ENCODE data around the gene SMAP2. TPM values are rescaled to one million over a fixed set of nuclear protein-coding genes. Genes with fewer than 3 reads are reported as not detected.

Gene SMAP2
- total RNA-seq, 1 experiment from 2014 or later, result 8.2 TPM

DNA sequence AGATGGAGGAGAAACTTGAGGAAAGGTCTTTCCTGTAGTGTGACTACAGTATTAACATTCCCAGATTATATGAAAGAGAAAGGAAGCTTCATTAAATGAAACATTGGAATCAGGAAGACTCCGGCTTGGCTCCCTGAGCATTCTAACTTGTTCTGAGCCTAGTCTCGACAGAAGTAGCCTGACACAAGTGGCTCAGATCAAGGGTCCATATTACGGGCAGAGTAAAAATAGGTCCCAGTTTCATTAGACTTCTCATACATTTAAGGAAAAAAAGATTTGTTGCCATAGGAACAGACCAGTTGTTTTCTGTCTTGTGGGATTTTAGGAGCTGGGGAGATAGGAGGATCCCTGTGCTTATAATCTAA lies 12.8 kb downstream of the SMAP2 start:
- no peak overlapping the region for H3T11ph ChIP-seq (ENCODE audit: low read length)
- H3K27me3 ChIP-seq (ENCODE audit: insufficient read depth, low read length), result no peaks in the 10 kb centered on the region
- no peak overlapping the region for H2BK15ac ChIP-seq (ENCODE audit: low read depth, low read length)
- no peak overlapping the region for H3K4me2 ChIP-seq (ENCODE audit: insufficient read depth, insufficient read length, low read length)
- no peak overlapping the region for H3K27ac ChIP-seq (ENCODE audit: insufficient read length, low read depth, low read length)
- H2AK5ac ChIP-seq (ENCODE audit: insufficient read length, low read length), result no peak overlapping the region
- H3K18ac ChIP-seq (ENCODE audit: insufficient read length, low read depth, low read length), result no peak overlapping the region
- no peak overlapping the region for H3K4ac ChIP-seq (ENCODE audit: low read depth, low read length)
- no peak overlapping the region for H2BK5ac ChIP-seq (ENCODE audit: insufficient read length, low read length)
- Mint-ChIP-seq H3K4me1 (peaks cover 8 to 13% of the 10 kb centered on the region in 2 experiments), H3K27me3 (ENCODE audit: low read depth) (no peaks in the 10 kb centered on the region), H3K27ac (no peak overlapping the region), H3K4me3 (no peak overlapping the region), H3K9me3 (no peaks in the 10 kb centered on the region), H3K36me3 (ENCODE audit: insufficient read depth in 1 of 3, low read depth in 3 of 3) (peaks cover 0 to 2% (median 0%) of the 10 kb centered on the region in 3 experiments; a peak in 2 of 7 replicates)
- no peaks in the 10 kb centered on the region for H3K23me2 ChIP-seq (ENCODE audit: insufficient read length, low read depth, low read length, poor library complexity, severe bottlenecking)
- no peak overlapping the region for H4K91ac ChIP-seq (ENCODE audit: insufficient read length, low read depth, low read length)
- H3K23ac ChIP-seq (ENCODE audit: insufficient read length, low read depth, low read length), result no peak overlapping the region
- WGBS (ENCODE audit: extremely low coverage, insufficient read length, low lambda C conversion rate), result no CpG with 5 or more reads among the region's 3 CpGs
- TF ChIP-seq, protein P1, sequence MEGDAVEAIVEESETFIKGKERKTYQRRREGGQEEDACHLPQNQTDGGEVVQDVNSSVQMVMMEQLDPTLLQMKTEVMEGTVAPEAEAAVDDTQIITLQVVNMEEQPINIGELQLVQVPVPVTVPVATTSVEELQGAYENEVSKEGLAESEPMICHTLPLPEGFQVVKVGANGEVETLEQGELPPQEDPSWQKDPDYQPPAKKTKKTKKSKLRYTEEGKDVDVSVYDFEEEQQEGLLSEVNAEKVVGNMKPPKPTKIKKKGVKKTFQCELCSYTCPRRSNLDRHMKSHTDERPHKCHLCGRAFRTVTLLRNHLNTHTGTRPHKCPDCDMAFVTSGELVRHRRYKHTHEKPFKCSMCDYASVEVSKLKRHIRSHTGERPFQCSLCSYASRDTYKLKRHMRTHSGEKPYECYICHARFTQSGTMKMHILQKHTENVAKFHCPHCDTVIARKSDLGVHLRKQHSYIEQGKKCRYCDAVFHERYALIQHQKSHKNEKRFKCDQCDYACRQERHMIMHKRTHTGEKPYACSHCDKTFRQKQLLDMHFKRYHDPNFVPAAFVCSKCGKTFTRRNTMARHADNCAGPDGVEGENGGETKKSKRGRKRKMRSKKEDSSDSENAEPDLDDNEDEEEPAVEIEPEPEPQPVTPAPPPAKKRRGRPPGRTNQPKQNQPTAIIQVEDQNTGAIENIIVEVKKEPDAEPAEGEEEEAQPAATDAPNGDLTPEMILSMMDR (conservative IDR thresholded peaks at IDR 0.05), result no peak
- H2AFZ ChIP-seq (ENCODE audit: low read length), result no peak overlapping the region
- no peak overlapping the region for H2BK20ac ChIP-seq (ENCODE audit: low read depth, low read length, poor library complexity, severe bottlenecking)
- H3K9me3 ChIP-seq (ENCODE audit: control insufficient read depth, low read depth, low read length), result no peaks in the 10 kb centered on the region
- DNase-seq, result no peak
- no peak overlapping the region for H4K5ac ChIP-seq (ENCODE audit: insufficient read length, low read depth, low read length)
- no peaks in the 10 kb centered on the region for H3K79me1 ChIP-seq (ENCODE audit: insufficient read depth, low read depth, low read length, poor library complexity, severe bottlenecking)
- no peak overlapping the region for H4K8ac ChIP-seq (replicated peaks; ENCODE audit: insufficient read length, low read depth, low read length)
- no peak overlapping the region for H3K56ac ChIP-seq (ENCODE audit: insufficient read length, low read depth, low read length)
- H2BK120ac ChIP-seq (ENCODE audit: low read depth, low read length, poor library complexity, severe bottlenecking), result no peak overlapping the region
- H3K79me2 ChIP-seq (ENCODE audit: insufficient read depth, low read length), result no peaks in the 10 kb centered on the region
- no peak overlapping the region for H3K14ac ChIP-seq (ENCODE audit: insufficient read depth, low read length)
- H3K9ac ChIP-seq (ENCODE audit: extremely low read depth, insufficient read length, low read length), result no peak overlapping the region
- H2BK12ac ChIP-seq (ENCODE audit: insufficient read length, low read depth, low read length), result no peak overlapping the region
- no peaks in the 10 kb centered on the region for H4K20me1 ChIP-seq (ENCODE audit: control insufficient read depth, insufficient read depth, insufficient read length)
- H3K4me1 ChIP-seq (ENCODE audit: insufficient read depth, low read length), result no peaks in the 10 kb centered on the region; the same call in 1 of the 2 replicates

All from H9 (cell line).